ENCODE measurements around the gene EFR3B.

DNA sequence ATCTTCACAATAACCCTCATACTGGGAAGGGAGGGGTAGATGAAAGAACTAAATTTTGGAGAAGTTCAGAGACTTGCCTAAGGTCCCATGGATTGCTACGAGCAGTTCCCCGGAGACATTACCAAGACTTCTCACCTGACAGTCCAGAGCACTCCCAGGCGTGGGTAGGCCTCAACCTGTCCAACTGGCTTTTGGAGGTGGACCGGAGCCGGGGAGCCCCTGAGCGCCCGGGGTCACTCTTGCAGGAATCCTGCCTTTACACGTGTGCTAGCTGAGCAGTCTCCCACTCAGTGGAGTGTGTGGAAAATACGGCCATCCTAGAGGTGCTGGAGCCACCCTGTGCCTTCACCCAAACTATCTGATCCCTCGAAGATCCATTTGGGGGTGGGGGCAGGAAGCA is 118.5 kb downstream of the EFR3B start:
- TF ChIP-seq ZBTB7A (IDR thresholded peaks at IDR 0.05; ENCODE audit: low read depth) (no peak), TAF1 (IDR thresholded peaks at IDR 0.05; ENCODE audit: low read depth) (no peak), TCF12 (IDR thresholded peaks at IDR 0.05; ENCODE audit: low read depth) (no peak), EGR1 (IDR thresholded peaks at IDR 0.05) (no peak), CREB1 (IDR thresholded peaks at IDR 0.05; ENCODE audit: low read depth) (no peak)
- TF ChIP-seq, protein P1, sequence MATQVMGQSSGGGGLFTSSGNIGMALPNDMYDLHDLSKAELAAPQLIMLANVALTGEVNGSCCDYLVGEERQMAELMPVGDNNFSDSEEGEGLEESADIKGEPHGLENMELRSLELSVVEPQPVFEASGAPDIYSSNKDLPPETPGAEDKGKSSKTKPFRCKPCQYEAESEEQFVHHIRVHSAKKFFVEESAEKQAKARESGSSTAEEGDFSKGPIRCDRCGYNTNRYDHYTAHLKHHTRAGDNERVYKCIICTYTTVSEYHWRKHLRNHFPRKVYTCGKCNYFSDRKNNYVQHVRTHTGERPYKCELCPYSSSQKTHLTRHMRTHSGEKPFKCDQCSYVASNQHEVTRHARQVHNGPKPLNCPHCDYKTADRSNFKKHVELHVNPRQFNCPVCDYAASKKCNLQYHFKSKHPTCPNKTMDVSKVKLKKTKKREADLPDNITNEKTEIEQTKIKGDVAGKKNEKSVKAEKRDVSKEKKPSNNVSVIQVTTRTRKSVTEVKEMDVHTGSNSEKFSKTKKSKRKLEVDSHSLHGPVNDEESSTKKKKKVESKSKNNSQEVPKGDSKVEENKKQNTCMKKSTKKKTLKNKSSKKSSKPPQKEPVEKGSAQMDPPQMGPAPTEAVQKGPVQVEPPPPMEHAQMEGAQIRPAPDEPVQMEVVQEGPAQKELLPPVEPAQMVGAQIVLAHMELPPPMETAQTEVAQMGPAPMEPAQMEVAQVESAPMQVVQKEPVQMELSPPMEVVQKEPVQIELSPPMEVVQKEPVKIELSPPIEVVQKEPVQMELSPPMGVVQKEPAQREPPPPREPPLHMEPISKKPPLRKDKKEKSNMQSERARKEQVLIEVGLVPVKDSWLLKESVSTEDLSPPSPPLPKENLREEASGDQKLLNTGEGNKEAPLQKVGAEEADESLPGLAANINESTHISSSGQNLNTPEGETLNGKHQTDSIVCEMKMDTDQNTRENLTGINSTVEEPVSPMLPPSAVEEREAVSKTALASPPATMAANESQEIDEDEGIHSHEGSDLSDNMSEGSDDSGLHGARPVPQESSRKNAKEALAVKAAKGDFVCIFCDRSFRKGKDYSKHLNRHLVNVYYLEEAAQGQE (IDR thresholded peaks at IDR 0.05; ENCODE audit: low read depth) = no peak
